ENCODE measurements around the gene DNM1. TPM values are rescaled to one million over a fixed set of nuclear protein-coding genes. Genes with fewer than 3 reads are reported as not detected.

DNM1 gene
- total and polyA plus RNA-seq, 2 donors (not counting 3 experiments of a cell fraction or from before 2014, with no cell fraction given): 0.59 to 2.9 TPM

DNA sequence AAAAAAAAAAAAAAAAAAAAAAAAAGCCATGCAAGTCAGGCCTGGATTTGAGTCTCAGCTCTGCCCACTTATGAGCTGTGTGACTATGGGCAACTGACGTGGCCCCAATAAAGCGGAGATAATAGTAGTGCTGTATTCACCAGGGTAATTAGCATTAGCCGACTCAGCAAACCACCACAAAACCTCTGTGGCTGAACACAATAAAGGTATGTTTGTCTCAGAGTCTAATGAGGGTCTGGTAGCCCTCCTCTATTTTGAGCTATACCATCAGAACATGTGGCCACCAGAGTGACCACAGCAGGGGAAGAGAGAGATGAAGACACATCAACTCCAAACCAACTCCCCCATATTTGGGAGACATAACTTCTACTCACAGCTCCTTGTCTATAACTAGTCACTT, 88.8 kb downstream of the DNM1 start:
- Histone ChIP-seq H3K36me3 (ENCODE audit: control insufficient read depth in 2 of 2, extremely low read depth in 1 of 2, insufficient read depth in 2 of 2, low read length in 2 of 2) (peaks cover 3 to 6% of the 10 kb centered on the region in 2 experiments), H3K27ac (ENCODE audit: insufficient read depth, low read depth, low read length) (no peak overlapping the region), H4K20me1 (replicated peaks; ENCODE audit: control insufficient read depth, extremely low read depth, insufficient read depth, low read length) (no peaks in the 10 kb centered on the region), H3K9me3 (replicated peaks; ENCODE audit: control insufficient read depth, insufficient read depth, low read length) (no peaks in the 10 kb centered on the region), H3K27me3 (ENCODE audit: control insufficient read depth in 2 of 2, insufficient read depth in 2 of 2, low read length in 2 of 2) (no peaks in the 10 kb centered on the region), H3K9me1 (replicated peaks; ENCODE audit: control insufficient read depth, extremely low read depth, insufficient read depth, low read length) (no peaks in the 10 kb centered on the region), H3K9ac (replicated peaks; ENCODE audit: extremely low read depth, insufficient read depth, low read length) (no peak overlapping the region), H3K4me3 (replicated peaks in 1 of 3; ENCODE audit: insufficient read depth in 1 of 3, low read depth in 1 of 3, low read length in 3 of 3) (no peak overlapping the region), H3K79me2 (ENCODE audit: control insufficient read depth, insufficient read depth, low read length) (no peaks in the 10 kb centered on the region), H3K4me1 (ENCODE audit: control insufficient read depth, extremely low read depth, insufficient read depth, low read length) (peaks cover 6% of the 10 kb centered on the region), H3K4me2 (ENCODE audit: insufficient read depth, low read length) (no peak overlapping the region), H2AFZ (ENCODE audit: low read depth, low read length) (no peak overlapping the region)
- BruUV-seq (replicated peaks): no TSS peak
- dilution Hi-C loops (cut with MboI; ENCODE audit: extremely low pct_ligation_motif_present, low sequenced_read_pairs) (no loop called here), intact Hi-C loops (cut with micrococcal nuclease) (loop anchor here (10.0 kb wide), 1 partner anchor 263 kb away; the partner anchor contains the start of gene SPTAN1)
- TF ChIP-seq, protein P1, sequence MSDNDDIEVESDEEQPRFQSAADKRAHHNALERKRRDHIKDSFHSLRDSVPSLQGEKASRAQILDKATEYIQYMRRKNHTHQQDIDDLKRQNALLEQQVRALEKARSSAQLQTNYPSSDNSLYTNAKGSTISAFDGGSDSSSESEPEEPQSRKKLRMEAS (IDR thresholded peaks at IDR 0.05; ENCODE audit: insufficient read depth, insufficient read length): no peak
- no peak for TF ChIP-seq POLR2A (IDR thresholded peaks at IDR 0.05; ENCODE audit: low read depth, low read length)
- CTCF ChIA-PET: interaction anchor here (0.9 to 2.5 kb wide), 5 partner anchors 10 to 49 kb away, joined by 3 to 16 read pairs (median 5); no protein-coding TSS in a partner anchor
- FAIRE-seq (no peak), DNase-seq (ENCODE audit: low read depth, low spot score) (no peak)
- POLR2A ChIA-PET: no interaction called here

DNA sequence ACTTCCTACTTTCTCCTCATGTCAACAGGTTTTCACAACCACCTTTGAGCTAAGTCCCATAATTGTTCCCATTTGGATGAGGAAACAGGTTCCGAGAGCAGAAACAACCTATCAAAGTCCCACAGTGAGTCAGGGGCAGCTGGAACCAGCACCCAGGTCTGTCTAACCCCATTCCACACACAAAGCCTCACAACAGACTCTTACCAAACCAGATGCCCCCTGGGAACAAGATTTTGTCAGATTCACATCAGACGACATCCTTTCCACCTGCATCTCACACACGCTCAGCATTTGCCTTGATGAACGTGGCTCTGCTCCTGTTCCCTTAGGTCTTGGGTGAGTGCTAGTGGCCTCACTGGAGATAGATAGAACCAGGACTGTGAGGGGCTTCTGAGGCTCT, 89.9 kb downstream of the DNM1 start:
- H3K4me3 ChIP-seq (replicated peaks in 1 of 3; ENCODE audit: insufficient read depth in 1 of 3, low read depth in 1 of 3, low read length in 3 of 3): no peak overlapping the region
- H3K79me2 ChIP-seq (ENCODE audit: control insufficient read depth, insufficient read depth, low read length): no peaks in the 10 kb centered on the region
- dilution Hi-C loops (cut with MboI; ENCODE audit: extremely low pct_ligation_motif_present, low sequenced_read_pairs) (no loop called here), intact Hi-C loops (cut with micrococcal nuclease) (loop anchor here (10.0 kb wide), 1 partner anchor 262 kb away; the partner anchor contains the start of gene SPTAN1)
- BruUV-seq (replicated peaks): no TSS peak
- ChIA-PET POLR2A (no interaction called here), CTCF (interaction anchor here (1.0 to 2.5 kb wide), 5 partner anchors 12 to 48 kb away, joined by 3 to 16 read pairs (median 5); no protein-coding TSS in a partner anchor)
- DNase-seq (ENCODE audit: low read depth, low spot score) (no peak), FAIRE-seq (no peak)
- no peaks in the 10 kb centered on the region for H4K20me1 ChIP-seq (replicated peaks; ENCODE audit: control insufficient read depth, extremely low read depth, insufficient read depth, low read length)
- H3K4me1 ChIP-seq (ENCODE audit: control insufficient read depth, extremely low read depth, insufficient read depth, low read length): peaks cover 6% of the 10 kb centered on the region
- H3K27ac ChIP-seq (ENCODE audit: insufficient read depth, low read depth, low read length): no peak overlapping the region
- no peak for TF ChIP-seq JUN (IDR thresholded peaks at IDR 0.05; ENCODE audit: borderline replicate concordance, insufficient read depth, insufficient read length, low read depth)
- TF ChIP-seq GATA2 (IDR thresholded peaks at IDR 0.05; ENCODE audit: insufficient read depth, insufficient read length, low read depth, low read length): no peak
- TF ChIP-seq, protein P2, sequence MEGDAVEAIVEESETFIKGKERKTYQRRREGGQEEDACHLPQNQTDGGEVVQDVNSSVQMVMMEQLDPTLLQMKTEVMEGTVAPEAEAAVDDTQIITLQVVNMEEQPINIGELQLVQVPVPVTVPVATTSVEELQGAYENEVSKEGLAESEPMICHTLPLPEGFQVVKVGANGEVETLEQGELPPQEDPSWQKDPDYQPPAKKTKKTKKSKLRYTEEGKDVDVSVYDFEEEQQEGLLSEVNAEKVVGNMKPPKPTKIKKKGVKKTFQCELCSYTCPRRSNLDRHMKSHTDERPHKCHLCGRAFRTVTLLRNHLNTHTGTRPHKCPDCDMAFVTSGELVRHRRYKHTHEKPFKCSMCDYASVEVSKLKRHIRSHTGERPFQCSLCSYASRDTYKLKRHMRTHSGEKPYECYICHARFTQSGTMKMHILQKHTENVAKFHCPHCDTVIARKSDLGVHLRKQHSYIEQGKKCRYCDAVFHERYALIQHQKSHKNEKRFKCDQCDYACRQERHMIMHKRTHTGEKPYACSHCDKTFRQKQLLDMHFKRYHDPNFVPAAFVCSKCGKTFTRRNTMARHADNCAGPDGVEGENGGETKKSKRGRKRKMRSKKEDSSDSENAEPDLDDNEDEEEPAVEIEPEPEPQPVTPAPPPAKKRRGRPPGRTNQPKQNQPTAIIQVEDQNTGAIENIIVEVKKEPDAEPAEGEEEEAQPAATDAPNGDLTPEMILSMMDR (IDR thresholded peaks at IDR 0.05; ENCODE audit: extremely low read depth in 1 of 2, insufficient read depth in 1 of 2, low read depth in 1 of 2, low read length in 2 of 2): no peak
- no peak for TF ChIP-seq POLR2AphosphoS5 (IDR thresholded peaks at IDR 0.05; ENCODE audit: insufficient read depth, low read depth, low read length)
- TF ChIP-seq MYC (IDR thresholded peaks at IDR 0.05; ENCODE audit: low read depth, low read length): no peak
- no peak for TF ChIP-seq POLR2A (IDR thresholded peaks at IDR 0.05; ENCODE audit: low read depth, low read length)
- TF ChIP-seq EZH2 (IDR thresholded peaks at IDR 0.05; ENCODE audit: borderline replicate concordance, low read depth, low read length, severe bottlenecking): no peak
- TF ChIP-seq FOS (IDR thresholded peaks at IDR 0.05; ENCODE audit: borderline replicate concordance, insufficient read depth, low read length): no peak
- TF ChIP-seq, protein P1 (IDR thresholded peaks at IDR 0.05; ENCODE audit: insufficient read depth, insufficient read length): no peak
- no peak overlapping the region for H3K9ac ChIP-seq (replicated peaks; ENCODE audit: extremely low read depth, insufficient read depth, low read length)
- no peak overlapping the region for H2AFZ ChIP-seq (ENCODE audit: low read depth, low read length)
- no peaks in the 10 kb centered on the region for H3K9me1 ChIP-seq (replicated peaks; ENCODE audit: control insufficient read depth, extremely low read depth, insufficient read depth, low read length)
- H3K27me3 ChIP-seq (ENCODE audit: control insufficient read depth in 2 of 2, insufficient read depth in 2 of 2, low read length in 2 of 2): no peaks in the 10 kb centered on the region
- no peaks in the 10 kb centered on the region for H3K9me3 ChIP-seq (replicated peaks; ENCODE audit: control insufficient read depth, insufficient read depth, low read length)
- H3K36me3 ChIP-seq (ENCODE audit: control insufficient read depth in 2 of 2, extremely low read depth in 1 of 2, insufficient read depth in 2 of 2, low read length in 2 of 2): peaks cover 0 to 6% of the 10 kb centered on the region in 2 experiments
- no peak overlapping the region for H3K4me2 ChIP-seq (ENCODE audit: insufficient read depth, low read length)
